NCI-H524 (cell line): ENCODE measurements around the gene PHLDB2.

Source experiments
- DNase-seq, 2 experiments: peaks; one replicate each; lab custom pipeline; 2025; lab: John Stamatoyannopoulos, UW

Gene PHLDB2

DNA sequence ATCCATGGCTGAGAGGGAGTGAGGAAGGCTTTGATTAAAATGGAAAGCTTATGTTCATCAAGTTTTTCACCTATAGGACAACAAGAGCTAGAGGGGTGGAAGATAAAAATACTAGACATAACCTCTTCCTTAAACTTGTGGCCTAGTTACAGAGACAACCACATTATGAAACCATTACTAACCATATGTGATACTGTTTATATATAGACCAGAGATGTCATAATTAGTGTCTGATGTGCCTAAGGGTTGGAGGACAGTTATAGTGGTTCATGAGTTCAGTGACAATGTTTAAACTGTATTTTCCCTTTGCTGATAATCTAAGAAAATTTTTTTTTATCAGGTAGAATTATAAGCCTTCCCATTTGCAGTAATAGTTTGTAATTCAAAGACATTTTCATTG, 23.7 kb downstream of the PHLDB2 start:
- DNase-seq = no peak

DNA sequence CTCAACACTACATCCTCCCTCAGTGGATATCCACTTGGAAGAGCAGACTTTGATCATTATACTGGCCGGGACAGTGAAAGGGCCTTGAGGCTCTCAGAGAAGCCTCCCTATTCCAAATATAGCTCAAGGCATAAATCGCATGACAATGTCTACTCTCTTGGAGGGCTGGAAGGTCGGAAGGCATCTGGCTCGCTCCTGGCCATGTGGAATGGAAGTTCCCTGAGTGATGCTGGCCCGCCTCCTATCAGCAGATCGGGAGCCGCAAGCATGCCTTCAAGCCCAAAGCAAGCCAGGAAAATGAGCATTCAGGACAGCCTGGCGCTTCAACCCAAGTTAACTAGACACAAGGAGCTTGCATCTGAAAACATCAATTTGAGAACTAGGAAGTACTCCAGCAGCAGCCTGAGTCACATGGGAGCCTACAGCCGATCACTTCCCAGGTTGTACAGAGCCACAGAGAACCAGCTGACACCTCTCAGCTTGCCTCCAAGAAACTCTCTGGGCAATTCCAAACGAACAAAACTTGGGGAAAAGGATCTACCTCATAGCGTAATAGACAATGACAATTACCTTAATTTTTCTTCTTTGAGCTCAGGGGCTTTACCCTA, 25.4 kb downstream of the PHLDB2 start:
- no peak for DNase-seq

DNA sequence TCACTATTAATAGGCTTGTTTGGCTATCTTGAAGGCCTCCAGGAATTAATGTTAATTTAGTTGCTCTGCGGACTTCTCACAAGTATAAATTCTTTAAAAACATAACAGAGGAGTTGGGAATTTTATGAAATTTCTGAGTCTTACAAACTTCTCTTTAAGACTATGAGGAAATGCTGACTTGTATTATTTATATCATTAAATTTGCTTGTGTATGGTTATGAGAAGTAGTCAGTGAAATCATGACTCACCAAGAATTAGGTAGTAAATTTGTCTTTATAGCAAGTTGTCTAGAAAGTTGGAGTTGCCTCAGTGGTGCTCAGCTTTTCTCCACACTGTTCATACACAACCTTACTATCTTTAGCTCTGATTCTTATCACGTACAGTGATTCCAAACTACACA, 26.5 kb downstream of the PHLDB2 start:
- DNase-seq = no peak

DNA sequence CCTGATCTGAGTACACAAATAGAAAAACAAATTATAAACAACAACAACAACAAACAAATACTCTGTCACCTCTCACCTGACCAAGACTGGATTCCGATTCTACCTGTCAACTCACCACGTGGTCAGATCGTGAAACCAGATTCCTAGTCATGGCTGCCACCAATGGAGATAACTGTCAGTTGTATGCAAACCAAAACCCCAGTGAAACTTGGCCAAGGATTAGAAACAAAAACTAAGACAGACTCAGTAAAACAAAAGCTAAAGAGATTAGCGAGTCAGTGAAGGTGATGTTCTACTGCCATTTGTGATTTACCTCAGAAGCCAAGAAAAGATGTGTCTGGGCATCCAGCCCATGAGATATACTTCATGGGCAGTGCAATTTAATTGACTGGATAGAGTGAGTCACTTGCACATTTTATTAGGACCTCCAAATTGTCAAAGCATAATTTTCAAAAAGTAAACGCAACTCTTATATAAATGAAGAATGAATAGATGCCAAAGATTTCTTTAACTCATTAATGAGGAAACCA, 31.1 kb downstream of the PHLDB2 start:
- peak; percentile 21 to 48 for DNase-seq

DNA sequence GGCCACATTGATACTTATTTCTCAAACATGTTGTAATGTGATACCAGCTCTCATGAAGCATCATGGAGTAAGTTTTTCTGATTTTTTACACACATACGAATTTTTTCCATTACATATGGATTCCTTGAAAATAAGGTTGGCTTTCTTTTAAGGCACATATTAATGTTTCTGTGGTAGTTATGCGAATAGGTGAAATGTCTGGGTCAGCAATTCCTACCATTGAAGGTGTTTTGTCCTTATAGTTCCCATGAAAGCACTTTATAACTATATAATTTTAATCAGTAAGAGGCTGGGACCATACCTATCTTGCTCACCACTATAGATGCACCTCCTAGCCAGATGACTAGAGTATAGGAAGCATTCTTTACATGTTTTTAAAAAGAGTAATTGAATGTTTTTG, 33.0 kb downstream of the PHLDB2 start:
- DNase-seq = no peak

DNA sequence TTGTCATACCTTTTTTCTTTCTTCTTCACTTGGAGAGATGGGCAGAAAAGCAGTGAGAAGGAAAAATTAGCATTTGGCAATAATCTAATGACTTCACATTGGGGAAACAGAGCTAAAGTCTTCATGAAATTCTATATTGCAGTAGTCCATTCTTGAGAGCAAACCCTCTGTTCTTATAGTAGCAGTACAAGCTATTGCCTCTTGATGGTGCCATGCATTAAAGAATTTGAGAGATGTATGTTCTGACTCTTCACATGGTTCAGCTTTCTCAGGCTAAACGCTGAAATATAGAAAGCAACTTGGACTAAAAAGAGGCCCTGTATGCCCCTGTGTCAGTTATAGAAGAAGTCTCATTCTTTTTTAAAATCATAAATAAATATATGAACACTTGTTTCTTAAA, 36.0 kb downstream of the PHLDB2 start:
- peak; percentile 66 to 70 for DNase-seq

DNA sequence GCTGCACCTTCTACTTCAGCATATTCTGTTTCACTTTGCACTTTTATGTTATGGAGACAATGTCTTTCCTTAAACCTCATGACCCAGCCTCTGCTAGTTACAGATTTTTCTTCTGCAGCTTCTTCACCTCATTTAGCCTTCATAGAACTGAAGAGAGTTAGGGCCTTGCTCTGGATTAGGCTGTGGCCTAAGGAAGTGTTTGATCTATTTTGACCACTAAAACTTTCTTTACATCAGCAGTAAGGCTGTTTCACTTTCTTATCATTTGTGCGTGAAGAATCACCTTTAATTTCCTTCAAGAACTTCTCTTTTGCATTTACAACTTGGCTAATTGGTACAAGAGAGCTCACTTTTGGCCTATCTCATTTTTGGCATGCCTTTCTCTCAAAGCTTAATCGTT, 40.9 kb downstream of the PHLDB2 start:
- no peak for DNase-seq

DNA sequence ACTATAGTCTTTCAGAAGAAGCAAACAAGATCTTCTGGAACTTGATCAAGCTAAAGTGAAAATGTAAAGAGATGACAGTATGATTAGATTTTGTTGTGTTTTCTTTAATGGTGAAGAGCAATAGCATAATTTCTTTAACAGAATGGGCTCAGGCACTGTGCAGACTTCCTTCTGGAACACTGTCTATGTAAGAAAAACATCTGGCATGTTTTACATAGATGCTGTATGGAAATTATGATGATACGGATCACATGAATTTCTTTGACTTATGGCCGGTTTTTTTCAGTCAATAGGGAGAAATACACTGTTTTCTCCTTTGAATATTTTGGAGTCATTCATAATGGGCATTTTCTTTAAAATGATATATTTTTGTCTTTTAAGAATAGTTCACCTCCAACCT, 42.6 kb downstream of the PHLDB2 start:
- no peak for DNase-seq

DNA sequence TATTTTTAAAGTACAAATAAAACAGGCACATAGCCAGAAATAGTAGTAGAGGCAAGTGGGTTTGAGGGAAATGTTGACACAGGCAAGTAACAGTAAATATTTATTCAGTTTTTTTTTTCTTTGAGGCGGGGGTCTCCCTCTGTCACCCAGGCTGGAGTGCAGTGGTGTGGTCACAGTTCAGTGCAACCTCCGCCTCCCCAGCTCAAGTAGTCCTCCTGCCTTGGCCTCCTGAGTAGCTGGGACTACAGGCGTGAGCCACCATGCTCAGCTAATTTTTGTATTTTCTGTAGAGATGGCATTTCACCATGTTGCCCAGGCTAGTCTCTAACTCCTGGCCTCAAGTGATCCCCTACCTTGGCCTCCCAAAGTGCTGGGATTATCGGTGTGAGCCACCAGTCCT, 43.5 kb downstream of the PHLDB2 start:
- no peak for DNase-seq

DNA sequence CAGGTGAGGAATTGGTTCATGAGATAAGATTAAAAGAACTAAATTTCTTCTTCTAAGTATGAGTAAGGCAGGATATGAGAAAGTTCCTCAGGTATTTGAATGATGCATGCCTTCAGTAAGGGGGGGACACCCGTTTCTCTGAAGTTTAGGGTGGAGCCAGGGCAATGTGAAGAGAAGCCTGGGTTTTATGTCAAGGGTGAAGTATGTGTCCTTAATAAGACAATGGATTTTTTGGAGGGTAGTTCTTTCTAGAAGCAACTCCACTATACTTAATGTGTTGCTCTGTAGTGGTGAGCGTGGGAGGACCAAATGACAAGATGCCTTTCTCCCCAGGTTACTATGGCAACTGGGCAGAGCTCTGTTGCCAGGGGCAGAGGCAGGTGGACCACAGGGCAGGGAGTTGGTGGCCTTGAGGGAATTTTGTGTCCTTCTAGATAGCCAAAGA, 44.0 kb downstream of the PHLDB2 start:
- peak in 1 of 2 experiments; percentile 28 for DNase-seq

DNA sequence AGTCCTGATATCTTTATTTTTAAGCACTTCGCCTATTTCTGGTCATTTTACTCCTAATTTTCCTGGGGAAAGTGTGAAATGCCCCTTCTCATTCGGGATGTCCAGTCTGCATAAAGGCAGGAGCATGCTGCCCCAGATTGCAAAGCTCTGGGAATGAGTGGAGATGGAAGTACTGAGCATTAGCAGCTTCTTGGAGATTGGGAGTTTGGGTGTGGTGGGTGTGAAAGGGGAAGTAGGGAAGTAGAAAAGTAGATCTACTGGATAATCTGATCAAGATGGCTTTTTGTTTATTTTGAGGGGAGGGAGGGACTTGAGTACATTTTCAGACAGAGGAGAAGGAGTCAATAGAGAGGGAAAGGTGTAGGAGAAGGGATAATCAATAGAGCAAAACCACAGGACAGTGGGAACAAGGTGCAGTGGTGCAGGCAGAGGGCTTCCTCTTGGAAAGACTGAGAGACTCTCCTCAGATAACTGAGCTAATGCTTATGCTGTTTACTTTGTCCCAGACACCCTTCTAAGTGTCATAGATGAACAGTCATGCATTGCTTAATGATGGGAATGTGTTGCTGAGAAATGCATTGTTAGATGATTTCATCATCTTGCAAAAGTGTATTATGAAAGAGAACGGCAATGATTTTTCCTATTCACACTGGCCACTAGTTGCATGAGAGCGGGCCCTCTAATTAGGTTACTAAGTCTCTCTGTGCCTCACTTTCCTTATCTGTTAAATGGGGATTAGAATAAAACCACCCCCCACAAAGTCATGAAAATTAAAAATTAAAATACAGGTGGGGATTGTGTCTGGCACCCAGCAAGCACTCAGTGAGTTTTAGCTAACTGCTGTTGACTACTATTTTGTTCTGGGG, 45.5 kb downstream of the PHLDB2 start:
- no peak for DNase-seq

DNA sequence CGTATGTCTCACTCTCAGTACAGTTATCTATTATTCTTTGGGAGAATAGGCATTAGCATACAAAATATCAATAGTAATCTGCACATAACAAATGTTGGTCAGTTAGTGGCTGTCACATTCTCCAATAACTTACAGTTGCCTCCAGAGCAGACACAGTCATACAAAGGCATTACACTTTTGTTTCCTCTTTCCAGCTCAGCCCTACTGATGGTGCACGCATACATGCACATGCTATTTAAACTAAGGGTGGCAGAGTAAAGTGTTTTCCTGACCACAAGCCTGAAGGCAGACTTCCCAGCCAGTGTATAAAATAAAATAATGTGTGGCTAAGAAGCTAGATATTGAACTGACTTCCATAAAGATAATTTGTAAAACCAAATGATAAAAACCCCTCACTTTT, 47.6 kb downstream of the PHLDB2 start:
- no peak for DNase-seq

DNA sequence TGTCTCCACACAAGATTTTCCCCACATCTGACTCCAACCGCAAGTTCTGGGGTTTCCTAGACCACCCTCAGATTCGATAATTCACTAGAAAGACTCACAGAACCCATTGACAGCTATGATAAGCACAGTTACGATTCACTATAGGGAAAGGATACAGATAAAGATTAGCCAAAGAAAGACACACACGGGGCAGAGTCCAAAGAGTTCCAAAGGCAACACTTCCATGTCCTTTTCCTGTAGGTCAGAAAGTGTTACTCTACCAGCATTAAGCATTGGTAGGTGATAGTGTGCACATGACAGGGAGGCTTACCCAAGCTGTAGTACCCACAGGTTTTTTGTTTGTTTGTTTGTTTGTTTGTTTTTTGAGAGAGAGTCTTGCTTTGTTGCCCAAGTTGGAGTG, 48.1 kb downstream of the PHLDB2 start:
- no peak for DNase-seq

DNA sequence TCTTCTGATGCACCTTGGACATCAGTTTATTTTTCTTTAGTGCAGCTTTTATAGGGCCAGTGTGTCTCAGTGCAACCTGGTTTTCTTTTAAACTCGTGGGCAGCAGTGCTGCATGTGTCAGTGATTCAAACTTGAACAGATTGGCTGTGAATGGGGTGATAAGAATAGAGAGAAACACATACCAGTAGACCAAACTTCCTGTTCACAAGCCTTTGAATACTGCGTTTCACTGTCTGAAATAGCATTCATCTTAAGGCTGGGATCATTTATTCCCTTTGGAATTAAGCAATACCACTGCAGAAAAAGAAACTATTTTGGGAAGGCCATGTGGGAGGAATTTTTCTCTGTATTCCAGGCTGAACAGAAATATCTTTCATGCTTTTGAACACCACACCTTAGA, 51.7 kb downstream of the PHLDB2 start:
- DNase-seq = no peak

DNA sequence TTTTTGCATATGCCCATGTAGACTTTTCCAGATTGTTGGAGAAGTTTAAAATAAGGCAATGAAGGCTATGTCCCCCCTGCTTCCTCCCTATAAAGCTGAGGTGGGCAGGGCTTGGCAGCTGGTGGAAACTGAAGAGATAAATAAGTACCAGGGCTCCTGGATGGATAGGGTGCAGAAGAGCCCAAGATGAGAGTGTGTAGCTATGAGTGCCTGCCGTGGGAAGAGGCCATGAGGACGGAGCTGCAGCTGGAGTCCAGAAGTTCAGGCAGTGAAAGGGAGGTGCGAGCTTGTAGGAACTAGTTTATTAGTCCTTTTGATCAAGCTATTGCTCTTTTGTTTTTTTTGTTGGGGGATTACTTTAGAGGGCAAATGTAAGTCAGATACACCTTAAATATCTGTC, 52.4 kb downstream of the PHLDB2 start:
- DNase-seq = no peak

DNA sequence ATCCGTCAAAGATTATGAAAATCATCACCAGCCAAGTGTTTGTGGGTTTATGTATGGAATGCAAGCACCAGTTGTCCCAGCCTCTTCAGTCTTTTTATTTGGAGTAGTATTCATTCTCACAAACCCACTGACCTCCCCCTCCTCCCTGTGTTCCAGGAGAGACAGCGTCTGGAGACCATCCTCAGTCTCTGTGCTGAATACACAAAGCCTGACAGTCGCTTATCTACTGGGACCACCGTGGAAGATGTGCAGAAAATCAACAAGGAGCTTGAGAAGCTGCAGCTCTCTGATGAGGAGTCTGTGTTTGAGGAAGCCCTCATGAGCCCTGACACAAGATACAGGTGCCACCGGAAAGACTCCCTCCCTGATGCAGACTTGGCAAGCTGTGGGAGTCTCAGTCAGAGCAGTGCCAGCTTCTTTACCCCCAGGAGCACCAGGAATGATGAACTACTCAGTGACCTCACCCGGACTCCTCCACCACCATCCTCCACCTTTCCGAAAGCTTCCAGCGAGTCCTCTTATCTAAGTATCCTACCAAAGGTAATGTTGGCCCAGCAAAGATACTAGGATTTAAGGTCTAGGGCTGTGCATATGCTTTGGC, 54.2 kb downstream of the PHLDB2 start:
- no peak for DNase-seq

DNA sequence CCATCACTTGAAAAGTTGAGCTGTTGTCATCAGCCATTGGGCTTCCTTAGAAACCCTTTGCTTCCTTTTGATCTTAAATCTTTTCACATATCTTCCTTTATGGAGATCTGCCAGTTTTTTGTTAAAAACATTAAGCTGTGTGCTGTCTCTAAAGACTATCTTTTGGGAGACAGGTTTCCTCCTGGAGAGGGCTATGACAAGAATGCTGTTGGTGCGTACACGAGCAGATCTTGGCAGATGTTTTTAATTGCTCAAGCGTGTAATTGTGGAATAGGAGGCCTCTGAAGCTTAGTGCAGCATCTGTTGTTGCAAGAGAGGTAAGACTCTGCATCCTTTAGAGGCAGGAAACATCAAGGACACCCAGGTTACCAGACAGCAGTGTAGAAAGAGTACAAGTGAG, 56.8 kb downstream of the PHLDB2 start:
- peak in 1 of 2 experiments; percentile 45 for DNase-seq

DNA sequence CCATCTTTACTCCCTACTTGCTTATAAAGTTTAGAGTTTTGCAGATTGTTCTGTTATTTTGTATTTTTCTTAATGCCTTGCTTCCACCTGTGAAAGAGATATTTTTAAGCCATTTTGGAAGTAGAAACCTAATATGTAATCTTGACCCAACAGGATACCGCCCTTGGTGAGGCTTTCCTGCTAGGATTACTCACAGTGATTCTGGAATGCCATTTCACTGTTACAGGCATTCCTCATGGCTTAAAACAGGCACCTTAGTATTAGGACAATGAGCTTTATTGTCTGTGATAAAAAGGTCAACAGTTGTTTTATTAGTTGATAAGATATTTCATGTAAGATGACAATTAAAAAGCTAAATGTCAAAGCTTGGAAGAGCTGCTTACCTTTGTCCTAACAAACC, 58.2 kb downstream of the PHLDB2 start:
- no peak for DNase-seq

DNA sequence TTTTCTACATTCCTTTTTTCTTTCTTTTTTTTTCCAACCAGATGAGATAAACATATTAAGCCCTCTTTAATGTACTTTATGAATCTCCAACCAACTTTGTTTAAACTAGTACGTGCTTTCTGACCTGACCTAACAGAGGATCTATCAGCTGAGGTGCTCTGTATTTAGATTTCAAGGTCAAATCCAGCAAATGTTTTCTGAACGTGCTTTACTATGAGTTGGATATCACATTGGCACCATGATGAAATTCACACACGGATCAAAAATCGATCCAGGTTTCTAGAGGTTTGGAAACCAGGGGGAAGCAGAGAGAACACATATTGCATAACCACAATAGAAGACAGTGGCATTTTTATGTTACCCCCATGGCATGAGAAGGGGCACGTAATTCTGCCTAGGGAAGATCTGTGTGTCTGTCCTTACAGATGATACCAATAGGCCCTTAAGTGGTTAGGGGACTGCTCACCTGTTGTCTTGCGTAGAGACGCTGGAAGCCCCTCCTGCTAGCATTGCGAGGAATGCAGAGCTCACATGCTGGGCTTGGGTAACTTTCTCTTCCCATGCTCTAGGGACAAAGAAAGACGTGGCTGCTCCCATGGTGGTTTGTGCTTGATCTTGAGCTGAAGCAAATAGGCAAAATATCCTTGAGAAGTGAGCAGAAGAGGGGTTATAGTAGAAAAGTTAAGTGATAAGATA, 60.5 kb downstream of the PHLDB2 start:
- DNase-seq = no peak

DNA sequence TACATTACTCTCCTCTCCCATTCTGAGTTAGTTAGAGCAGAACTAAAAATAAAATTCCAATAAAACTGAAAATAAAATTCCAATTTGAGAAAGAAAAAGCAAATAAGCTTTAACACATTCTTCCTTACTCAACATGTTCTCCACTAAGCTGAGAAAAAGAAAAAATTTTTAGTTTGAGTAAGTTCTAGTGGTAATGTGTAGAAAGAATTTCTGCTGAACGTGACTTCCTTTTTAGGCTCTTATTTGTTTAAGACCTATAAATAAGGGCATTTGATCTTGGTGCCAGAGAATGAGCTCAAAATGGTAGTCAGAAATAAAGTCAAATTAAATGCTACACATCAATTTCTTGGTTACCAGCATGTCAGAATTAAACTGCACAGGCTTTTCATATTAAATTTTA, 62.1 kb downstream of the PHLDB2 start:
- DNase-seq = no peak

DNA sequence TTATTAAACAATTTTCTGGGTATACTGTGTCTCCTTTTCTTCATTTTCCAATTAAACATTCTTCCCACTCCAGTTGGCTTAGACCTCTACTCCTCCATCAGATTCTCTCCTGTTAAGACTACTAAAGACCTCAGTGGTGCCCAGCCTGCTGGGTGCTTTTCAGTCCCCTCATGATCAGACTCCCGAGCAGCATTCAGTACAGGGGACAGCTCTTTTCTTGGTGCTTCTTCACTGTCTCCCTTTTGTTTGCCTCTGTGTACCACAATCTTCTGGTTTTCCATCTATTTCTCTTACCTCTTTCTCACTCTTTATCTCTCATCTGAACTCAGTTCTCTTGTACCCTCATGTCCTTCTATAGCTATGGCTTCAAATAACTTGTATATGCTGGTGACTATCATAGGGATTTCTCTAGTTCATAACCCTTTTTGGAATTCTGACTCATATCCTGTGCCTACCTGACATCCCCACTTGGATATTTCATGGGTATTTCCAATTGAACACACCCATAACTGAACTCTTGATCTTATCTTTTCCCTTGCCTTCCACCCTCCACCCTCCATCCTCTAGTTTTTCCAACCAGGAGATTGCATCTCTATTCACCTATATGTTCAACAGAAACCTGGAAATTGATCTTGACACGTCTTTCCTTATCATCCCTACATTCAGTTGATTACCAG, 64.2 kb downstream of the PHLDB2 start:
- no peak for DNase-seq

DNA sequence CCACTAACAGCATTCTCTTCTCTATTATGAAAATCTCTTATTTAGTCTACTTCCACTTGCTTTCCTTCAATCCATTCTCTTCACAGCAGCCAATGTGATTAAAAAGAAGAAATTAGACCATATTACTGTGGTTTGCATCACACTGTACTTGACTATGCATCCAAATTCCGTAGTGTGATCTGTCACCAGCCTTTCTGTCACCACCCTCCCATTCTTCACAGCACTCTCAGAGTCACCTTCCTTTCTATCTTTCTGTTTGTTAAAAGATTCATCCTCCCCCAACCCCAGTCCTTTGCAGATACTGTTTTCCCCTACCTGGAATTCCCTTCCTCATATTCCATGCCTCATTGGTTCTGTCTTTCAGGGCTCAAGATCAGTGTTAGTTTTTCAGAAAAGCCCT, 64.7 kb downstream of the PHLDB2 start:
- no peak for DNase-seq
